Spleen (tissue), 7 donors: ENCODE results near the gene BHLHA9.

ENCODE experiments used
- CTCF ChIP-seq, 11 experiments: fragments of 200-600 bp in 7 of 11; fragments of 450-650 bp in 4 of 11; sonication (generic) in 4 of 11; IDR thresholded peaks in 8 of 11; conservative IDR thresholded peaks in 3 of 11; 1 replicate in 7 of 11; 2 replicates in 4 of 11; pipeline versions ENCODE4 v1.4.0 to v1.8.0; 2016 to 2021; ENCODE audit warnings: antibody characterized with exemption in 11 of 11, inconsistent platforms in 4 of 11, mild to moderate bottlenecking in 1 of 11
- POLR2A ChIP-seq, 3 donors: fragments of 450-650 bp; IDR thresholded peaks; one replicate each; pipeline ENCODE4 v1.5.1; 2017; ENCODE audit warnings: antibody characterized with exemption in 3 of 3, mild to moderate bottlenecking in 1 of 3
- donor health status: DM: no; HTN: no; CAD: no; lungs with moderate emphysema.
- donor health status: DM: no; HTN: no; CAD: no.
- donor health status: DM: no; HTN: no; CAD: no.

GRCh38 chr17:1302761-1303160, 32.5 kb downstream of the BHLHA9 start:
- TF ChIP-seq CTCF (IDR thresholded peaks at IDR 0.05 in 8 of 11, conservative IDR thresholded peaks at IDR 0.05 in 3 of 11) (no peak), POLR2A (IDR thresholded peaks at IDR 0.05) (no peak)
